Measurements from ENCODE around the gene UBALD1.

UBALD1 gene

DNA sequence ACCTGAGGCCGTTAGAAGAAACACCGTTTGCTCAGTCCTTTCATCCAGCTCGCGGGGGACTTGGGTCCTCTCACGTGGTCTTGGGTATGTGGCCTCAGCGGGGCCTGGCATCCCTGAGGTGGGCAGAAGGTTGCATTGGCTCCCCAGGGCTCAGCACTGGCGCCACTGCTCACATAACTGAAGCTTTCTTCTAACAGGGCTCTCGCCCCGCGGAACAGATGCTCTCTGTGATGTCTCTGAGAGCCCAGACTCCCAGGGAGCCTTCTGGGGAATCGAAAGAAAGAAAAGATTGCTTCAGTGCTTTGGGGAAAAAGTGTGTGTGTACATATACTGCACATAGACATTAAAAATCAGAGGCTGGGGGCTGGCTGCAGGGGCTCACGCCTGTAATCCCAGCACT is 20.1 kb upstream of the UBALD1 start:
- TF ChIP-seq ZNF274 (IDR thresholded peaks at IDR 0.05; ENCODE audit: low read depth, low read length) = no peak
- H3K4me3 ChIP-seq (ENCODE audit: low read length) = no peak overlapping the region

- TF ChIP-seq ZNF274 (IDR thresholded peaks at IDR 0.05; ENCODE audit: low read depth, low read length) = no peak
- H3K4me3 ChIP-seq (ENCODE audit: low read length) = no peak overlapping the region
Measured at GRCh38 chr16:4633910-4634635, 19.4 kb upstream of the UBALD1 start.

- H3K4me3 ChIP-seq (ENCODE audit: low read length) = no peak overlapping the region
- no peak for TF ChIP-seq ZNF274 (IDR thresholded peaks at IDR 0.05; ENCODE audit: low read depth, low read length)
Measured at GRCh38 chr16:4631444-4631843, 16.8 kb upstream of the UBALD1 start.

GRCh38 chr16:4628283-4628682 is 13.6 kb upstream of the UBALD1 start:
- H3K4me3 ChIP-seq (ENCODE audit: low read length) = no peak overlapping the region
- TF ChIP-seq ZNF274 (IDR thresholded peaks at IDR 0.05; ENCODE audit: low read depth, low read length) = no peak

- TF ChIP-seq ZNF274 (IDR thresholded peaks at IDR 0.05; ENCODE audit: low read depth, low read length) = no peak
- peak overlapping the region; percentile 74; the same call in 1 of the 2 replicates for H3K4me3 ChIP-seq (ENCODE audit: low read length)
Measured at GRCh38 chr16:4626396-4626795, 11.7 kb upstream of the UBALD1 start.

- H3K4me3 ChIP-seq (ENCODE audit: low read length) = peak overlapping the region; percentile 74
- TF ChIP-seq ZNF274 (IDR thresholded peaks at IDR 0.05; ENCODE audit: low read depth, low read length) = no peak
Measured at GRCh38 chr16:4625560-4626159, 11.0 kb upstream of the UBALD1 start.

- H3K4me3 ChIP-seq (ENCODE audit: low read length) = peak overlapping the region; percentile 74
- no peak for TF ChIP-seq ZNF274 (IDR thresholded peaks at IDR 0.05; ENCODE audit: low read depth, low read length)
Measured at GRCh38 chr16:4624827-4625559, 10.3 kb upstream of the UBALD1 start.

- H3K4me3 ChIP-seq (ENCODE audit: low read length) = peak within 1 kb of the TSS; percentile 74
- TF ChIP-seq ZNF274 (IDR thresholded peaks at IDR 0.05; ENCODE audit: low read depth, low read length) = no peak
Measured at GRCh38 chr16:4624015-4624826, 9.5 kb upstream of the UBALD1 start, which contains the start of gene MGRN1. TSS of gene MGRN1 (plus strand) at chr16:4624826. CDS start at chr16:4624961, 135 bp downstream.

DNA sequence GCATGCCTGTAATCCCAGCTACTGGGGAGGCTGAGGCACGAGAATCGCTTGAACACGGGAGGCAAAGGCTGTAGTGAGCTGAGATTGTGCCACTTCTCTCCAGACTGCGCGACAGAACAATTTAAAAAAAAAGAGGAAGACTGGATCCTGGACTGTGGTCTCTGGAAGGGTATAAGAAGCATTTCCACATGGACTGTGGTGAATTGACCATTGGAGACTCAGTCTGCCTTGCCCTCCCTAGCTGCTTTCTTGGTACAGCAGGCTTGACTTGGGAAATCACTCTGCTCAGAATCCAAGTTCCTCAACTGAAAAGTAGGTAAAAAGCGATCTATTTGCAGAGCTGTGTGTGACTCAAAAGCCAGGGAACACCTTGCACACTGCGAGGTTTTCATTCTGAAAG is 8.9 kb upstream of the UBALD1 start:
- H3K4me3 ChIP-seq (ENCODE audit: low read length) = no peak overlapping the region
- TF ChIP-seq ZNF274 (IDR thresholded peaks at IDR 0.05; ENCODE audit: low read depth, low read length) = no peak

GRCh38 chr16:4618645-4619418 is 4.1 kb upstream of the UBALD1 start:
- H3K4me3 ChIP-seq (ENCODE audit: low read length) = no peak overlapping the region
- no peak for TF ChIP-seq ZNF274 (IDR thresholded peaks at IDR 0.05; ENCODE audit: low read depth, low read length)

GRCh38 chr16:4617880-4618279 is 3.2 kb upstream of the UBALD1 start:
- TF ChIP-seq ZNF274 (IDR thresholded peaks at IDR 0.05; ENCODE audit: low read depth, low read length) = no peak

GRCh38 chr16:4616047-4616811 is 1.5 kb upstream of the UBALD1 start:
- no peak for TF ChIP-seq ZNF274 (IDR thresholded peaks at IDR 0.05; ENCODE audit: low read depth, low read length)
- H3K4me3 ChIP-seq (ENCODE audit: low read length) = peak overlapping the region; percentile 72; the same call in 1 of the 2 replicates

More at GRCh38 chr16:4617880-4618279, 3.2 kb upstream of the UBALD1 start:
- H3K4me3 ChIP-seq (ENCODE audit: low read length) = no peak overlapping the region
